Measurements from ENCODE around the gene MET.
"Not testable (repeated sequence)": the region's sequence is repeated elsewhere in the genome, so short reads cannot be mapped to it uniquely, and the experiment has no call there.

MET gene

GRCh38 chr7:116806046-116806944 is 134.3 kb downstream of the MET start:
- H3K9ac ChIP-seq (ENCODE audit: low read depth, low read length) = no peak overlapping the region
- no peaks in the 10 kb centered on the region for H3K9me3 ChIP-seq (replicated peaks; ENCODE audit: low read length)
- no peaks in the 10 kb centered on the region for H3K36me3 ChIP-seq (ENCODE audit: insufficient read depth, low read length)
- H3K4me3 ChIP-seq (ENCODE audit: low read length) = no peak overlapping the region
- peaks cover 46% of the 10 kb centered on the region for H3K4me1 ChIP-seq (ENCODE audit: control insufficient read depth, insufficient read depth, low read length)
- no peaks in the 10 kb centered on the region for H3K27me3 ChIP-seq (ENCODE audit: control insufficient read depth, insufficient read depth, low read length)
- no peak overlapping the region for H3K4me2 ChIP-seq (ENCODE audit: low read length)

GRCh38 chr7:116807011-116807560 is 135.1 kb downstream of the MET start:
- H3K9ac ChIP-seq (ENCODE audit: low read depth, low read length) = no peak overlapping the region
- no peaks in the 10 kb centered on the region for H3K27me3 ChIP-seq (ENCODE audit: control insufficient read depth, insufficient read depth, low read length)
- peaks cover 38% of the 10 kb centered on the region for H3K4me1 ChIP-seq (ENCODE audit: control insufficient read depth, insufficient read depth, low read length)
- no peak overlapping the region for H3K4me2 ChIP-seq (ENCODE audit: low read length)
- no peaks in the 10 kb centered on the region for H3K36me3 ChIP-seq (ENCODE audit: insufficient read depth, low read length)
- no peaks in the 10 kb centered on the region for H3K9me3 ChIP-seq (replicated peaks; ENCODE audit: low read length)
- no peak overlapping the region for H3K4me3 ChIP-seq (ENCODE audit: low read length)

GRCh38 chr7:116809636-116810266 is 137.8 kb downstream of the MET start:
- H3K4me1 ChIP-seq (ENCODE audit: control insufficient read depth, insufficient read depth, low read length) = peaks cover 17% of the 10 kb centered on the region
- peak overlapping the region; percentile 31 for H3K4me2 ChIP-seq (ENCODE audit: low read length)
- H3K9me3 ChIP-seq (replicated peaks; ENCODE audit: low read length) = no peaks in the 10 kb centered on the region
- no peaks in the 10 kb centered on the region for H3K27me3 ChIP-seq (ENCODE audit: control insufficient read depth, insufficient read depth, low read length)
- no peak overlapping the region for H3K9ac ChIP-seq (ENCODE audit: low read depth, low read length)
- H3K4me3 ChIP-seq (ENCODE audit: low read length) = no peak overlapping the region
- no peaks in the 10 kb centered on the region for H3K36me3 ChIP-seq (ENCODE audit: insufficient read depth, low read length)

GRCh38 chr7:116810267-116811116 is 138.5 kb downstream of the MET start:
- H3K4me3 ChIP-seq (ENCODE audit: low read length) = no peak overlapping the region
- H3K9me3 ChIP-seq (replicated peaks; ENCODE audit: low read length) = no peaks in the 10 kb centered on the region
- peak overlapping the region; percentile 31 for H3K4me2 ChIP-seq (ENCODE audit: low read length)

GRCh38 chr7:116811768-116812167 is 139.8 kb downstream of the MET start:
- H3K4me2 ChIP-seq (ENCODE audit: low read length) = no peak overlapping the region
- H3K9ac ChIP-seq (ENCODE audit: low read depth, low read length) = no peak overlapping the region
- peaks cover 9% of the 10 kb centered on the region for H3K4me1 ChIP-seq (ENCODE audit: control insufficient read depth, insufficient read depth, low read length)
- no peaks in the 10 kb centered on the region for H3K27me3 ChIP-seq (ENCODE audit: control insufficient read depth, insufficient read depth, low read length)
- H3K4me3 ChIP-seq (ENCODE audit: low read length) = no peak overlapping the region
- no peaks in the 10 kb centered on the region for H3K9me3 ChIP-seq (replicated peaks; ENCODE audit: low read length)
- no peaks in the 10 kb centered on the region for H3K36me3 ChIP-seq (ENCODE audit: insufficient read depth, low read length)

More at GRCh38 chr7:116810267-116811116, 138.5 kb downstream of the MET start:
- H3K9ac ChIP-seq (ENCODE audit: low read depth, low read length) = no peak overlapping the region
- peaks cover 9% of the 10 kb centered on the region for H3K4me1 ChIP-seq (ENCODE audit: control insufficient read depth, insufficient read depth, low read length)
- no peaks in the 10 kb centered on the region for H3K36me3 ChIP-seq (ENCODE audit: insufficient read depth, low read length)
- no peaks in the 10 kb centered on the region for H3K27me3 ChIP-seq (ENCODE audit: control insufficient read depth, insufficient read depth, low read length)

- Histone ChIP-seq H3K9ac (ENCODE audit: low read depth, low read length) (no peak overlapping the region), H3K9me3 (replicated peaks; ENCODE audit: low read length) (no peaks in the 10 kb centered on the region), H3K27me3 (ENCODE audit: control insufficient read depth, insufficient read depth, low read length) (no peaks in the 10 kb centered on the region), H3K36me3 (ENCODE audit: insufficient read depth, low read length) (no peaks in the 10 kb centered on the region), H3K4me3 (ENCODE audit: low read length) (no peak overlapping the region), H3K4me2 (ENCODE audit: low read length) (no peak overlapping the region), H3K4me1 (ENCODE audit: control insufficient read depth, insufficient read depth, low read length) (peaks cover 9% of the 10 kb centered on the region)
Measured at GRCh38 chr7:116812860-116813259, 140.9 kb downstream of the MET start.

GRCh38 chr7:116813371-116813770 is 141.4 kb downstream of the MET start:
- not testable (repeated sequence) for H3K4me1 ChIP-seq (ENCODE audit: control insufficient read depth, insufficient read depth, low read length); H3K4me2 ChIP-seq (ENCODE audit: low read length); H3K27me3 ChIP-seq (ENCODE audit: control insufficient read depth, insufficient read depth, low read length); H3K36me3 ChIP-seq (ENCODE audit: insufficient read depth, low read length); H3K4me3 ChIP-seq (ENCODE audit: low read length); H3K9me3 ChIP-seq (replicated peaks; ENCODE audit: low read length); H3K9ac ChIP-seq (ENCODE audit: low read depth, low read length)

GRCh38 chr7:116815041-116815440 is 143.0 kb downstream of the MET start:
- Histone ChIP-seq H3K4me2 (ENCODE audit: low read length) (no peak overlapping the region), H3K4me3 (ENCODE audit: low read length) (no peak overlapping the region), H3K9me3 (replicated peaks; ENCODE audit: low read length) (no peaks in the 10 kb centered on the region), H3K36me3 (ENCODE audit: insufficient read depth, low read length) (no peaks in the 10 kb centered on the region), H3K9ac (ENCODE audit: low read depth, low read length) (no peak overlapping the region), H3K27me3 (ENCODE audit: control insufficient read depth, insufficient read depth, low read length) (no peaks in the 10 kb centered on the region), H3K4me1 (ENCODE audit: control insufficient read depth, insufficient read depth, low read length) (peaks cover 7% of the 10 kb centered on the region)

- Histone ChIP-seq H3K9ac (ENCODE audit: low read depth, low read length) (no peak overlapping the region), H3K27me3 (ENCODE audit: control insufficient read depth, insufficient read depth, low read length) (no peaks in the 10 kb centered on the region), H3K4me1 (ENCODE audit: control insufficient read depth, insufficient read depth, low read length) (no peaks in the 10 kb centered on the region), H3K9me3 (replicated peaks; ENCODE audit: low read length) (no peaks in the 10 kb centered on the region), H3K4me2 (ENCODE audit: low read length) (no peak overlapping the region), H3K36me3 (ENCODE audit: insufficient read depth, low read length) (no peaks in the 10 kb centered on the region), H3K4me3 (ENCODE audit: low read length) (no peak overlapping the region)
Measured at GRCh38 chr7:116820149-116820548, 148.2 kb downstream of the MET start.

- H3K9me3 ChIP-seq (replicated peaks; ENCODE audit: low read length); H3K4me2 ChIP-seq (ENCODE audit: low read length); H3K4me1 ChIP-seq (ENCODE audit: control insufficient read depth, insufficient read depth, low read length); H3K27me3 ChIP-seq (ENCODE audit: control insufficient read depth, insufficient read depth, low read length); H3K4me3 ChIP-seq (ENCODE audit: low read length); H3K36me3 ChIP-seq (ENCODE audit: insufficient read depth, low read length); H3K9ac ChIP-seq (ENCODE audit: low read depth, low read length): not testable (repeated sequence)
Measured at GRCh38 chr7:116821647-116822046, 149.7 kb downstream of the MET start.

GRCh38 chr7:116824449-116824848 is 152.5 kb downstream of the MET start:
- H3K4me3 ChIP-seq (ENCODE audit: low read length) = no peak overlapping the region
- no peaks in the 10 kb centered on the region for H3K27me3 ChIP-seq (ENCODE audit: control insufficient read depth, insufficient read depth, low read length)
- H3K36me3 ChIP-seq (ENCODE audit: insufficient read depth, low read length) = no peaks in the 10 kb centered on the region
- H3K9ac ChIP-seq (ENCODE audit: low read depth, low read length) = no peak overlapping the region
- no peaks in the 10 kb centered on the region for H3K4me1 ChIP-seq (ENCODE audit: control insufficient read depth, insufficient read depth, low read length)
- H3K4me2 ChIP-seq (ENCODE audit: low read length) = no peak overlapping the region
- H3K9me3 ChIP-seq (replicated peaks; ENCODE audit: low read length) = no peaks in the 10 kb centered on the region

All from skeletal muscle satellite cell (primary cell).